CD4-positive, alpha-beta T cell treated with Interleukin-4 for 1 hour (primary cell): ENCODE results near the gene MCRIP2.
A peak's percentile ranks its signal among the peaks of the same experiment; 100 is the strongest.
"Not testable (repeated sequence)": the region's sequence is repeated elsewhere in the genome, so short reads cannot be mapped to it uniquely, and the experiment has no call there.

Experiments
- DNase-seq, 2 donors: peaks; one replicate each; pipeline ENCODE4 v3.0.0-alpha.2; 2020 to 2022

MCRIP2 gene

GRCh38 chr16:683396-684070, 41.9 kb downstream of the MCRIP2 start:
- DNase-seq: no peak

- DNase-seq: peak; percentile 98
Observed at GRCh38 chr16:684071-684794, 42.6 kb downstream of the MCRIP2 start, which contains the start of gene JMJD8. JMJD8 (minus strand) TSS chr16:684334; CDS start chr16:684319, 15 bp downstream.

GRCh38 chr16:684961-685696, 43.5 kb downstream of the MCRIP2 start:
- DNase-seq: no peak

DNA sequence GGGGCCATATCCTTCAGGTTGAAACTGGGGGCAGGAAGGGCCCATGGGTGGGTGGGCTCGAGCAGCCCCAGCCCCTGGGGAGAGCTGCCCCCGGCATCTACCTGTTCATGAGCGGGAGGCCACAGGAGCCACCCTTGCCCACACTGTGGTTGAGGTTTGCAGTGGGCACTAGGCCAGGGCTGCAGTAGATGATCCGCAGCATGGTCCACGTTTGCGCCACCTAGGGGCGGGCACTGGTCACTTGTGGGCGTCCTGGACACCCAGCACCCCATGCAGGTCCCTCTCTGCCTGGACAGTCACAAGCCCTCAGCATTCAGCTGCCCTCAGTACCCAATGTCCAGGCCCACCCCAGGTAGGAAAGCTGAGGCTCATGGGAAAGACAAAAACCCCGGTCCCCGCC, 44.3 kb downstream of the MCRIP2 start:
- DNase-seq: peak in 1 of 2 donors; percentile 26

GRCh38 chr16:686459-687260, 45.0 kb downstream of the MCRIP2 start:
- no peak for DNase-seq

GRCh38 chr16:687499-687898, 45.9 kb downstream of the MCRIP2 start:
- no peak for DNase-seq

DNA sequence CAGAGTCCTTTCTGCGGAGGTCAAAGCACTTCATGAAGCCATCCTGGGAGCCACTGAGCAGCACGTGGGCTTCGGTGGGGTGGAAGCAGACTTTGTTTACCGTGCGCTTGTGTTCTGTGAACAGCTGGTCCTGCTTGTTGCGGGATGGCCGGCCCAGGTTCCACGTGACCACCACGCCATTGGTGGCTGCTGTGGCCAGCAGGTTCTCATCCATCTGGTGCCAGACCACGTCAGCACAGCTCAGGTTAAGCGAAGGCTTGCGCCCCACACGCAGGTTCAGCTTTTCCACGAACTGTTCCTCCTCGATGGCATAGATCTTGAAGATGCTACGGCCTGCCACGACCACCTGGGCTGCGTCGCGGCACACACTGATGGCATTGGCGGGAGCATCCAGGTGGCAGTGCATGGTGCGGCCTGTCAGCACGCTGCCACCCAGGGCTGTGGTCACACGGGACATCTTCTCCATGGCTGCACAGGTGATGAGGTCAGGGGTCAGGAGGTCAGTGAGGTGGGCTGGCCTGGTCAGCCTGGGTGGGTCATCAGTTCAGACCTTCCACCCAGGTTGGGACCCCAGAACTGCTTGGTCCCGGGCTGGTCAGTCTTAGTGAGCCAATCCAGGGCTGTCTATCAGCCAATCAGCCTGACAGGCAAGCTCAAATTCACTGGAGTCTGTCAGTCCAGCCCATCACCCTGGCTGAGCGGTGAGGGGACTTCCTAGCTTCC, 47.7 kb downstream of the MCRIP2 start:
- no peak for DNase-seq

GRCh38 chr16:691242-691641, 49.6 kb downstream of the MCRIP2 start:
- not testable (repeated sequence) for DNase-seq

DNA sequence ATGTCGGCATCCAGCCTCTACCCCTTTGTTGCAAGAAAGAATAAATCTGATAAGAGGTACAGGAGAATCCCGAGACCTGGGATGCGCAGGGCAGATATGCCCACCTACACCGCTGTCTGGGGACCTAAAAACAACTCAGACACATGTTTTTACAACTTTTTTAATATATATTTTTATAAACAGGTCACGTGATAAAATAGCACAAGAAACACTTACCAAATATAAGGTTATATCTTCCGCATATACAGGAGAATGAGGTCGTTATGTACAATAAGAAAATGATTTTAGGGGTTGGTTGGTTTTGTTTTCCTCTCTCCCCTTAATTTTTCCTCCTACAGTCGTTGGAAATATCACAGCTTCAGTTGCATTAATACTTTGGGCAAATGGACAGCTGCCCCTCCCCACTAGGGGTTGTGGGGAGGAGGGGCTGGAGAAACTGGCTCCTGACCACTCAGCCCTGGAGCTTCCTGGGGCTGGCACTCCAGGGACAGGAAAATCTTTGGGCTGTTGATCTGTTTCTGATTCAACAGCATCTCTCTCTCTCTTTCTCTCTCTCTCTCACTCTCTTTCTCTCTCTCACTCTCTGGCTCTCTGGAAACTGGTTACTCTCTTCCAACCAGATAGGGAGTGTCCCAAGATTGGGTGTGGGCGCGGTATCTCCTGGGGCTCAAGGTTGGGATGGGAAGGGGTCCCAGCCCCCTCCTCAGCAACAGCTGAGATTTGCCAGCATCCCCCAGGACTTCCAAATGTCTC, 50.9 kb downstream of the MCRIP2 start:
- no peak for DNase-seq

- no peak for DNase-seq
Observed at GRCh38 chr16:693364-693763, 51.7 kb downstream of the MCRIP2 start.

- peak in 1 of 2 donors; percentile 30 for DNase-seq
Observed at GRCh38 chr16:693766-694165, 52.1 kb downstream of the MCRIP2 start.

- no peak for DNase-seq
Observed at GRCh38 chr16:694187-694862, 52.7 kb downstream of the MCRIP2 start.

DNA sequence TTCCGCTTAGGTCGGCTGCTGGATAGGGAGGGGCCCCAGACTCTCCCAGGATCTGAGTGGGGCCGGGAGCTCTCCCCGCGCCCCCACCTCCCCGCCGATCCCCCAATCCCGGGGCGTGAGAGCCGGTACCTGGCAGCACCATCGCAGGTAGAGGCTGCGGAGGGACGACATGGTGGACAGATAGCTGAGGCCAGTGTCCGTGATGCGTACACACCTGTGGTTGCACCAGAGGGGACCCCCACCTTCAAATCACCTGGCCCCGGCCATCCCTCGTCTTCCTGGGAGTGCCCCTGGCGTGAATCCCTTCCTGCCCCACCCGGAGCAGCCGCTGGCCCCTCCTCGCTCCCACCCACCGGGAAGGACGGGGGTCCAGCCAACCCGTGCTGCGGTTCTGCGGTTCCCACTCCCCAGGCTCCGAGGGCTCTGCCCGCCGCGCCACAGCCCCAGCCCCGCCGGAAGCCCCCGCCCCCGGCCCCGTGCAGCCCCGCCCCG, 53.3 kb downstream of the MCRIP2 start:
- DNase-seq: no peak

DNA sequence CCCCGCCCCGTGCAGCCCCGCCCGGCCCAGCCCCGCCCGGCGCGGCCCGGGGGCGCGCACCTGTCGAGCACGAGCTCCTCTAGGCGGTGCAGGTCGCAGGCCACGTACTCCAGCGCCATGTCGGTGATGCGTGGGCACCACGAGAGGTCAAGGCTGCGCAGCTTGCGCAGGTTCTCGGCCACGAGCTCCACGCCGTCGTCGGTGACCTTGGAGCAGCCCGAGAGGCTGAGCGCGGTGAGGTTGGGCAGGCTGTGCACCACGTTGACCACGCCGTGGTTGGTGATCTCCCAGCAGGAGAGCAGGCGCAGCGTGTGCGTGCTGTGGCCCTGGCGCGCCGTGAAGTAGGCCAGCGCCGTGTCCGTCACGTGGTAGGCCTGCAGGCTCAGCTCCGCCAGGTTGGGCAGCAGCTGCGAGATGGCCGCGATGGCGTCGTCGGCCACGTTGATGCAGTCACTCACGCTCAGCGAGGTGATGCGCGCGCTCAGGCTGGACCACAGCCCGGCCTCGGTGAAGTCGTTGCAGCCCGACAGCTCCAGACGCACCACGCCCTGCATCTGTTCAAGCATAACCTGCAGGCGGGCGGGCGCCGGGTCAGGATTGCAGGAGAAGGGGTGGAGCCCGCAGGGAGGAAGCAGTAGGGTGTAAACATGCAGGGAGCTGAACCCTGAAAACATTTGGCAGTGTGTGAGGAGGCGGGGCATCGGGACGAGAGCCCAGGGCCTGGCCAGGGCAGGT, 53.9 kb downstream of the MCRIP2 start:
- peak; percentile 60 to 73 for DNase-seq
